HEK293T (cell line): Measurements from ENCODE around the gene VLDLR.

Experiments
- ARNT ChIP-seq: fragments of 450-650 bp; IDR thresholded peaks from 2 replicates; pipeline ENCODE4 v1.6.1; 2017; ENCODE audit warnings: mild to moderate bottlenecking
- BHLHE40 ChIP-seq: fragments of 450-650 bp; IDR thresholded peaks from 2 replicates; pipeline ENCODE4 v1.6.1; 2016; ENCODE audit warnings: mild to moderate bottlenecking, moderate library complexity, borderline replicate concordance
- CTBP1 ChIP-seq: fragments of 450-650 bp; IDR thresholded peaks from 2 replicates; pipeline ENCODE4 v1.6.1; 2016; ENCODE audit warnings: borderline replicate concordance
- ELF4 ChIP-seq: fragments of 450-650 bp; IDR thresholded peaks from 2 replicates; pipeline ENCODE4 v1.6.1; 2017; ENCODE audit warnings: antibody characterized with exemption
- FOXA1 ChIP-seq: fragments of 450-650 bp; IDR thresholded peaks from 2 replicates; pipeline ENCODE4 v1.6.1; 2016; ENCODE audit warnings: mild to moderate bottlenecking
- FOXK2 ChIP-seq: fragments of 450-650 bp; IDR thresholded peaks from 2 replicates; pipeline ENCODE4 v1.6.1; 2016; ENCODE audit warnings: mild to moderate bottlenecking
- FOXM1 ChIP-seq: fragments of 450-650 bp; IDR thresholded peaks from 2 replicates; pipeline ENCODE4 v1.6.1; 2017; ENCODE audit warnings: mild to moderate bottlenecking, borderline replicate concordance
- HDGF ChIP-seq: fragments of 450-650 bp; IDR thresholded peaks from 2 replicates; pipeline ENCODE4 v1.6.1; 2017; ENCODE audit warnings: antibody characterized with exemption, borderline replicate concordance
- L3MBTL2 ChIP-seq: fragments of 450-650 bp; conservative IDR thresholded peaks from 2 replicates; pipeline ENCODE4 v1.6.1; 2016; ENCODE audit warnings: mild to moderate bottlenecking
- NFRKB ChIP-seq: fragments of 450-650 bp; IDR thresholded peaks from 2 replicates; pipeline ENCODE4 v1.6.1; 2016; ENCODE audit warnings: mild to moderate bottlenecking, moderate library complexity
- SP1 ChIP-seq: fragments of 450-650 bp; IDR thresholded peaks from 2 replicates; pipeline ENCODE4 v1.6.1; 2017
- SUZ12 ChIP-seq: fragments of 450-650 bp; IDR thresholded peaks from 2 replicates; pipeline ENCODE4 v1.6.1; 2016; ENCODE audit warnings: mild to moderate bottlenecking
- TARDBP ChIP-seq: fragments of 450-650 bp; IDR thresholded peaks from 2 replicates; pipeline ENCODE4 v1.6.1; 2016
- TF ChIP-seq, protein P1 (sequence below): fragments of 450-650 bp; IDR thresholded peaks from 2 replicates; pipeline ENCODE4 v1.6.1; 2016

DNA sequence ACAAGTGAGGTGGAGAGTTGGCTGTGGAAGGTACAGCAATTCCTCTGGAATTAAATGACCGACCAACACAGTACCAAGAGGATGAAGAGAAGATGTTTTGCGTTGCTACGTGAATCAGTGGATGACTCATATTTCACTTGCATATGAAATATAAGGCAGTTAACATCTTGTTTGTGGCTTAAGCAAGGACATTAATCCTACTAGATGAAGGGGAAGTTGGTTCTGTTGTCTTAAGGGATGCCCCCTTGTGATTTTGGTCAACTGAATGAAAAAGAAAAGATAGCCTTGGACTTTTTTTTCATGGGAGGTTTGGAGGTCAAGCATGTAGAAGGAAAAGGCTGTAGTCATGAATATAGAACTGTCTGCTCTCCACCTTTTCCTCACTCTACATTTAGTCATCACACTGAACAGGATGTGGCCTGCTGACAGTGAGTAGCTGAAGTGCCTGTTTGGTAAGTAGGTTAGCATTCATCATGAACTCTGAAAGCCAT lies 33.9 kb downstream of the VLDLR start:
- TF ChIP-seq FOXM1 (no peak), CTBP1 (no peak), SP1 (no peak), ELF4 (no peak), L3MBTL2 (no peak), FOXK2 (no peak), FOXA1 (no peak), ARNT (no peak), HDGF (no peak), NFRKB (no peak), SUZ12 (no peak), TARDBP (no peak), BHLHE40 (no peak)
- TF ChIP-seq, protein P1, sequence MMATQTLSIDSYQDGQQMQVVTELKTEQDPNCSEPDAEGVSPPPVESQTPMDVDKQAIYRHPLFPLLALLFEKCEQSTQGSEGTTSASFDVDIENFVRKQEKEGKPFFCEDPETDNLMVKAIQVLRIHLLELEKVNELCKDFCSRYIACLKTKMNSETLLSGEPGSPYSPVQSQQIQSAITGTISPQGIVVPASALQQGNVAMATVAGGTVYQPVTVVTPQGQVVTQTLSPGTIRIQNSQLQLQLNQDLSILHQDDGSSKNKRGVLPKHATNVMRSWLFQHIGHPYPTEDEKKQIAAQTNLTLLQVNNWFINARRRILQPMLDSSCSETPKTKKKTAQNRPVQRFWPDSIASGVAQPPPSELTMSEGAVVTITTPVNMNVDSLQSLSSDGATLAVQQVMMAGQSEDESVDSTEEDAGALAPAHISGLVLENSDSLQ, result no peak
